Measurements from ENCODE around the gene RALGDS.

Gene RALGDS

GRCh38 chr9:133120501-133121197 is 391 bp downstream of the RALGDS start:
- no peak for DNase-seq (ENCODE audit: low read depth in 2 of 2)

GRCh38 chr9:133119846-133120500 is 1.1 kb downstream of the RALGDS start:
- no peak for DNase-seq (ENCODE audit: low read depth in 2 of 2)

- peak; percentile 45 for DNase-seq (ENCODE audit: low read depth in 2 of 2)
Observed at GRCh38 chr9:133119103-133119845, 1.8 kb downstream of the RALGDS start.

- DNase-seq (ENCODE audit: low read depth in 2 of 2), result no peak
Observed at GRCh38 chr9:133118568-133118967, 2.5 kb downstream of the RALGDS start.

GRCh38 chr9:133118179-133118520 is 2.9 kb downstream of the RALGDS start:
- DNase-seq (ENCODE audit: low read depth in 2 of 2), result no peak

- no peak for DNase-seq (ENCODE audit: low read depth in 2 of 2)
Observed at GRCh38 chr9:133117271-133118178, 3.5 kb downstream of the RALGDS start.

- no peak for DNase-seq (ENCODE audit: low read depth in 2 of 2)
Observed at GRCh38 chr9:133116346-133117231, 4.5 kb downstream of the RALGDS start.

- no peak for DNase-seq (ENCODE audit: low read depth in 2 of 2)
Observed at GRCh38 chr9:133115604-133116345, 5.3 kb downstream of the RALGDS start.

GRCh38 chr9:133114886-133115603 is 6.0 kb downstream of the RALGDS start:
- no peak for DNase-seq (ENCODE audit: low read depth in 2 of 2)

- DNase-seq (ENCODE audit: low read depth in 2 of 2), result no peak
Observed at GRCh38 chr9:133113949-133114885, 6.8 kb downstream of the RALGDS start.

- DNase-seq (ENCODE audit: low read depth in 2 of 2), result no peak
Observed at GRCh38 chr9:133113163-133113948, 7.7 kb downstream of the RALGDS start.

- DNase-seq (ENCODE audit: low read depth in 2 of 2), result no peak
Observed at GRCh38 chr9:133112663-133113026, 8.4 kb downstream of the RALGDS start.

GRCh38 chr9:133111808-133112662 is 9.0 kb downstream of the RALGDS start:
- no peak for DNase-seq (ENCODE audit: low read depth in 2 of 2)

- no peak for DNase-seq (ENCODE audit: low read depth in 2 of 2)
Observed at GRCh38 chr9:133109931-133110650, 10.9 kb downstream of the RALGDS start.

- DNase-seq (ENCODE audit: low read depth in 2 of 2), result no peak
Observed at GRCh38 chr9:133108794-133109641, 12.0 kb downstream of the RALGDS start.
